Mucosa of descending colon (tissue), 3 donors: ENCODE results near the gene ADGRG6. TPM values are rescaled to one million over a fixed set of nuclear protein-coding genes. Genes with fewer than 3 reads are reported as not detected.

Experiments
- ATAC-seq: fragments of 200-7000 bp; cut with Tn5 transposase; one replicate; pipeline ENCODE4 v1.9.1; 2020; ENCODE audit warnings: mild to moderate bottlenecking, moderate library complexity
- DNase-seq, 3 donors: peaks; one replicate each; pipeline ENCODE4 v3.0.0-alpha.2; 2020
- H3K36me3 ChIP-seq: fragments of 200-600 bp; one replicate; pipeline ENCODE4 v1.8.0; 2021; ENCODE audit warnings: low read depth, mild to moderate bottlenecking
- H3K4me1 ChIP-seq: fragments of 200-600 bp; one replicate; pipeline ENCODE4 v1.8.0; 2021; ENCODE audit warnings: low read depth, mild to moderate bottlenecking
- H3K4me3 ChIP-seq: fragments of 200-600 bp; one replicate; pipeline ENCODE4 v1.8.0; 2021; ENCODE audit warnings: mild to moderate bottlenecking
- H3K9me3 ChIP-seq: fragments of 200-600 bp; one replicate; pipeline ENCODE4 v1.8.0; 2021; ENCODE audit warnings: mild to moderate bottlenecking
- CTCF ChIP-seq: fragments of 200-600 bp; IDR thresholded peaks from one replicate; pipeline ENCODE4 v1.8.0; 2022; ENCODE audit warnings: antibody characterized with exemption, mild to moderate bottlenecking
- intact Hi-C, 2 donors: fragments of 100-400 bp; cut with DNase I in 1 of 2; cut with micrococcal nuclease in 1 of 2; formaldehyde crosslinking; loops; one replicate each; pipeline versions ENCODE4 v1.11.0 to v1.11.1; 2022; cut with DNase I, micrococcal nuclease
- total RNA-seq, 3 donors: library from RNA; stranded (reverse); fragmentation: NEBNext Ultra II Directional in 2 of 3; extraction: Animal tissue kit (Norgen Biotek cat#: 25700) in 2 of 3; gene quantifications; one replicate each; pipeline versions ENCODE4 v1.2.1 to v1.2.4, GENCODE V29; 2021 to 2023
- donor health status: DM: no; HTN: no; CAD: no; lungs with moderate emphysema.
- donor health status: DM: no; HTN: no; CAD: no.
- donor health status: DM: no; HTN: yes; CAD: no.

ADGRG6 gene
- total RNA-seq, 3 donors from 2014 or later, result 14.1 to 17.6 (median 17.1) TPM

- Histone ChIP-seq H3K4me1 (no peaks in the 10 kb centered on the region), H3K4me3 (no peak overlapping the region), H3K36me3 (no peaks in the 10 kb centered on the region), H3K9me3 (no peaks in the 10 kb centered on the region)
- no peak for TF ChIP-seq CTCF
- no peak for DNase-seq
- intact Hi-C loops, result no loop called here
- no peak for ATAC-seq
Observed at GRCh38 chr6:142333431-142333830, 31.6 kb downstream of the ADGRG6 start.

GRCh38 chr6:142334294-142334693 lies 32.5 kb downstream of the ADGRG6 start:
- no peak for TF ChIP-seq CTCF
- peak; percentile 83 for ATAC-seq
- intact Hi-C loops, result no loop called here
- Histone ChIP-seq H3K9me3 (no peaks in the 10 kb centered on the region), H3K4me1 (no peaks in the 10 kb centered on the region), H3K4me3 (no peak overlapping the region), H3K36me3 (no peaks in the 10 kb centered on the region)
- no peak for DNase-seq

- no peak for DNase-seq
- no peak overlapping the region for H3K4me3 ChIP-seq
- TF ChIP-seq CTCF, result no peak
- H3K9me3 ChIP-seq, result no peaks in the 10 kb centered on the region
- ATAC-seq, result no peak
- intact Hi-C loops, result no loop called here
- H3K4me1 ChIP-seq, result no peaks in the 10 kb centered on the region
- H3K36me3 ChIP-seq, result no peaks in the 10 kb centered on the region
Observed at GRCh38 chr6:142335415-142335814, 33.6 kb downstream of the ADGRG6 start.

- H3K9me3 ChIP-seq, result no peaks in the 10 kb centered on the region
- ATAC-seq (no peak), DNase-seq (no peak)
- intact Hi-C loops, result no loop called here
- no peak for TF ChIP-seq CTCF
- H3K4me1 ChIP-seq, result no peaks in the 10 kb centered on the region
- no peak overlapping the region for H3K4me3 ChIP-seq
- no peaks in the 10 kb centered on the region for H3K36me3 ChIP-seq
Observed at GRCh38 chr6:142336183-142336582, 34.4 kb downstream of the ADGRG6 start.

GRCh38 chr6:142336787-142337186 lies 35.0 kb downstream of the ADGRG6 start:
- Histone ChIP-seq H3K4me3 (no peak overlapping the region), H3K36me3 (no peaks in the 10 kb centered on the region), H3K9me3 (no peaks in the 10 kb centered on the region), H3K4me1 (no peaks in the 10 kb centered on the region)
- no peak for DNase-seq
- no peak for ATAC-seq
- intact Hi-C loops, result no loop called here
- no peak for TF ChIP-seq CTCF

- no peaks in the 10 kb centered on the region for H3K9me3 ChIP-seq
- H3K4me3 ChIP-seq, result no peak overlapping the region
- DNase-seq (no peak), ATAC-seq (no peak)
- H3K4me1 ChIP-seq, result no peaks in the 10 kb centered on the region
- TF ChIP-seq CTCF, result no peak
- intact Hi-C loops, result no loop called here
- H3K36me3 ChIP-seq, result no peaks in the 10 kb centered on the region
Observed at GRCh38 chr6:142339113-142339512, 37.3 kb downstream of the ADGRG6 start.
